Dermis blood vessel endothelial cell (primary cell): Measurements from ENCODE around the gene PARD6B. TPM values are rescaled to one million over a fixed set of nuclear protein-coding genes. Genes with fewer than 3 reads are reported as not detected.
A peak's percentile ranks its signal among the peaks of the same experiment; 100 is the strongest.
"Not testable (repeated sequence)": the region's sequence is repeated elsewhere in the genome, so short reads cannot be mapped to it uniquely, and the experiment has no call there.

Experiments
- DNase-seq: peaks from one replicate; pipeline ENCODE4 v3.0.0; 2010
- total RNA-seq: library from RNA; depleted of rRNA; stranded (reverse); fragments of >200 nt; gene quantifications from 2 replicates; pipeline ENCODE4 v1.2.3, GENCODE V29; 2014

Gene PARD6B
- total RNA-seq: 0.28 and 0.85 TPM in 2 replicates

- peak; percentile 87 for DNase-seq
Observed at GRCh38 chr20:50731055-50731929, at the start of gene PARD6B. Gene PARD6B, plus strand, starts transcription at chr20:50731580. Its CDS starts 207 bp downstream, at chr20:50731787.

- no peak for DNase-seq
Observed at GRCh38 chr20:50682065-50682464, 49.3 kb upstream of the PARD6B start.

- no peak for DNase-seq
Observed at GRCh38 chr20:50682947-50683530, 48.3 kb upstream of the PARD6B start.

GRCh38 chr20:50683570-50683969, 47.8 kb upstream of the PARD6B start:
- no peak for DNase-seq

GRCh38 chr20:50686821-50687220, 44.6 kb upstream of the PARD6B start:
- no peak for DNase-seq

- DNase-seq: no peak
Observed at GRCh38 chr20:50688256-50688975, 43.0 kb upstream of the PARD6B start.

GRCh38 chr20:50689864-50690649, 41.3 kb upstream of the PARD6B start:
- DNase-seq: no peak

GRCh38 chr20:50690650-50691572, 40.5 kb upstream of the PARD6B start, which contains the start of gene RIPOR3:
Gene RIPOR3, minus strand, starts transcription at chr20:50691542. Its CDS starts 414 bp downstream, at chr20:50691128.
- peak; percentile 8 for DNase-seq

- DNase-seq: no peak
Observed at GRCh38 chr20:50691573-50692551, 39.5 kb upstream of the PARD6B start.

- DNase-seq: no peak
Observed at GRCh38 chr20:50692552-50692933, 38.8 kb upstream of the PARD6B start.

- DNase-seq: no peak
Observed at GRCh38 chr20:50693001-50693400, 38.4 kb upstream of the PARD6B start.

- no peak for DNase-seq
Observed at GRCh38 chr20:50694379-50695134, 36.8 kb upstream of the PARD6B start.

GRCh38 chr20:50695135-50695872, 36.1 kb upstream of the PARD6B start:
- DNase-seq: no peak

- DNase-seq: not testable (repeated sequence)
Observed at GRCh38 chr20:50698255-50698654, 33.1 kb upstream of the PARD6B start.

GRCh38 chr20:50699688-50700087, 31.7 kb upstream of the PARD6B start:
- DNase-seq: no peak

GRCh38 chr20:50701041-50701963, 30.1 kb upstream of the PARD6B start:
- DNase-seq: no peak
